ENCODE data around the gene CD274.
A peak's percentile ranks its signal among the peaks of the same experiment; 100 is the strongest.
"Not testable (repeated sequence)": the region's sequence is repeated elsewhere in the genome, so short reads cannot be mapped to it uniquely, and the experiment has no call there.

CD274 gene

DNA sequence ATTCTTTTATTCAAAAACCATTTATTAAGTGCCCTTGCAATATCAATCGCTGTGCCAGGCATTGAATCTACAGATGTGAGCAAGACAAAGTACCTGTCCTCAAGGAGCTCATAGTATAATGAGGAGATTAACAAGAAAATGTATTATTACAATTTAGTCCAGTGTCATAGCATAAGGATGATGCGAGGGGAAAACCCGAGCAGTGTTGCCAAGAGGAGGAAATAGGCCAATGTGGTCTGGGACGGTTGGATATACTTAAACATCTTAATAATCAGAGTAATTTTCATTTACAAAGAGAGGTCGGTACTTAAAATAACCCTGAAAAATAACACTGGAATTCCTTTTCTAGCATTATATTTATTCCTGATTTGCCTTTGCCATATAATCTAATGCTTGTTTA is 18.5 kb downstream of the CD274 start:
- DNase-seq = no peak

DNA sequence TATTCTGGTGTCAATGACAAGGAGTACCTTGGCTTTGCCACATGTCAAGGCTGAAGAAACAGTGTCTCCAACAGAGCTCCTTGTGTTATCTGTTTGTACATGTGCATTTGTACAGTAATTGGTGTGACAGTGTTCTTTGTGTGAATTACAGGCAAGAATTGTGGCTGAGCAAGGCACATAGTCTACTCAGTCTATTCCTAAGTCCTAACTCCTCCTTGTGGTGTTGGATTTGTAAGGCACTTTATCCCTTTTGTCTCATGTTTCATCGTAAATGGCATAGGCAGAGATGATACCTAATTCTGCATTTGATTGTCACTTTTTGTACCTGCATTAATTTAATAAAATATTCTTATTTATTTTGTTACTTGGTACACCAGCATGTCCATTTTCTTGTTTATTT is 19.8 kb downstream of the CD274 start:
- no peak for DNase-seq

DNA sequence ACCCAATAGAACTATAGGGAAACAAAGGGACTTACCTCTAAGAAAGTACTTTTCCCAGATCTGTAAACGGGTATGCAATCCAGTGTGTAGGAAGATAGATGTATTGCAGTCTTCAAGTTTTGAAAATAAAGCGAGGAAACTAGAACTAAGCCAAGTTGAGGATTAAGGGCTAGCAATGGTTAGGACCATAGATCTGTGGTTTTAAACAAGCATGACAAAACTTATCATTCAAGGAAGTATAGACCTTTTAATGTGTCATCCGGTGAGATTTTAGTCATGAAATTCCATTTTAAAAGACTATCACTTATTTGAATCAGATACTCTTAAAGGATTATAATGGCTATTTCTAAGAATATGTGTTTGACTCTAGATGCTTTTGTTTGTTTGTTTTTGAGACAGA is 20.5 kb downstream of the CD274 start:
- no peak for DNase-seq

DNA sequence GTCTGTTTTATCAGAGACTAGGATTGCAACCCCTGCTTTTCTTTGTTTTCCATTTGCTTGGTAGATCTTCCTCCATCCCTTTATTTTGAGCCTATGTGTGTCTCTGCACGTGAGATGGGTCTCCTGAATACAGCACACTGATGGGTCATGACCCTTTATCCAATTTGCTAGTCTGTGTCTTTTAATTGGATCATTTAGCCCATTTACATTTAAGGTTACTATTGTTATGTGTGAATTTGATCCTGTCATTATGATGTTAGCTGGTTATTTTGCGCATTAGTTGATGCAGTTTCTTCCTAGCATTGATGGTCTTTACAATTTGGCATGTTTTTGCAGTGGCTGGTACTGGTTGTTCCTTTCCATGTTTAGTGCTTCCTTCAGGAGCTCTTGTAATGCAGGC is 25.3 kb downstream of the CD274 start:
- DNase-seq = not testable (repeated sequence)

DNA sequence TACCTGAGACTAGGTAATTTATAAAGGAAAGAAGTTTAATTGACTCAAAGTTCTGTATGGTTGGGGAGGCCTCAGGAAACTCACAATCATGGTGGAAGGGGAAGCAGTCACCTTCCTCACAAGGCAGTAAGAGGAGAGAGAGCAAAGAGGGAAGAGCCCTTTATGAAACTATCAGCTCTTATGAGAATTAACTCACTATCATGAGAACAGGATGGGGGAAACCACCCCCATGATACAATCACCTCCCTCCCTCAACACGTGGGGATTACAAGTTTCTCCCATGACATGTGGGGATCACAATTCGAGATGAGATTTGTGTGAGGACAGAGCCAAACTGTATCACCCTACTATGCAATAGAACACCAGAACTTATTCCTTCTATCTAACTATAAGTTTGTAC is 27.9 kb downstream of the CD274 start:
- DNase-seq = peak; percentile 26

DNA sequence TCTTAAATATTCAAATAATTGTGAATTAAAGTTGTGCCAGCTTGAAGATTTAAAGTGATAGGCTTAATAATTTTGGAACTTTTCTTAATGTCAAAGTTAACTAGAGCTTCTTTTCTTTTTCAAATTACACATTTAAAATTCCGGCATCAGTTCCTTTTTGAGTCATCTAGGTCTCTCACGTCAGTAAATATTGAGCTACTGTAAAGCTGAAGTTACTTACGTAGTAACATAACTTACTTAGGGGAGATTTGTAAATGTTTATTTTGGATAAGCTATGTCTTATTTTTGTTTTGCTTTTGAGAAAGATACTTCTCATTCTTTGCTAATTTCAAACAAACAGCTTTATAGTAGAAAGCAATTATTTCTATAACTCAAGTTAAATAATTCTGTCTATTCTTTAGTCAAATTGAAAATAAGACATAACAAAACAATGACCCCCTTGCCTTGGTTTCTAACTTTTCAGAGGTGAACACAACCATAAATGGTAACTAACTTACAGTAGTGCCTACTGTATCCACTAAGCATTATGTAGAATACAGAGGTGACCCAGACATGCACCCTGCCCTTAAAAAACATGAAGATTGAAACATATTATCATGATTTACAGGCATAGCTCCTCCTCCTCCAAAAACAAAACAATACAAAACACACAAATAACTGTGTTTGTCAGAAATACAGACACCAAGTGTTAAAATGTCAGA is 29.8 kb downstream of the CD274 start:
- DNase-seq = no peak

DNA sequence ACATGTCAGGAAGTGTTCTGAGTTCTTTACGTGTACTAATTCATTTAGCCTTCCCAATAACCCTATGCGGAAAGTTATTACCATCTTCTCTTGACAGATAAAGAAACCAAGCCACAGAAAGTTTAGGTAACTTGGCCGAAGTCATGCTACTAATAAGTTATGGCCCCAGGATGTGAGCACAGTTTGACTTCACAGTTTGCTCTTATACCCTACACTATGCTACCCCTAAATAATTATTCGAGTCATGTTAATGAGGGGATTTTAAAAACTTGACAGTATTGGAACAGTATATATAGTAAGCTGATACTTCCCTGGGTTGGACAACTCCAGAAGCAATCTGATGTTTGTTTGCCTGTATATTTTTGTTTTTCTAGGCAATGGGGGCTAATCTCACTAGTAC is 30.6 kb downstream of the CD274 start:
- DNase-seq = no peak

DNA sequence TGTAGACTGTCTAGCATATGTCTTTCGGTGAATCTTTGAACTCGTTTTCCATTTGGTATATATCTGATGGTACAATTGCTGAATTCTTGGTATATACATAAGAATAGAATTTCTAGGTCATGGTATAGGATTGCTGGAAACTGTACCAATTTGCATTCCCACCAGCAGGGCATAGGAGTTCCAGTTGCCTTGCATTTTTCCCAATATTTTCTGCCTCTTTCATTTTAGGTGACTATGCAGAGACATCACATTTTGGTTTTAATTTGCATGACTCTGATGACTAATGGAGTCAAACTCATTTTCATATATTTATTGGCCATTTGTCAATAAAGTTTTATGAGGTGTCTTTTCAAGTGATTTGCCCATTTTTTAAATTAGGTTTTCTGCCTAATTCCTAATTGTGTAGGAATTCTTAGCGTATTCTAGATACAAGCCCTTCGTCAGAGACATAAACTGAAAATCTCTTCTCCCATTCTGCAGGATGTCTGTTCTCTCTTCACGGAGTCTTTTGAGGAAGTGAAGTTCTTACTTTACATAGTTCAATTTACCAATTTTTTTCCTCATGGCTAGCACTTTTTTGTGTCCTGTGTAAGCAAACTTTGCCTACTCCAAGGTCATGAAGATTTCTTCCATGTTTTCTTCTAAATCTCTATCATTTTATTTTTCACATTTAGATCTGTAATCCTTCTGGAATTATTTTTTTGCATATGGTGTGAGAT is 31.1 kb downstream of the CD274 start:
- DNase-seq = no peak

DNA sequence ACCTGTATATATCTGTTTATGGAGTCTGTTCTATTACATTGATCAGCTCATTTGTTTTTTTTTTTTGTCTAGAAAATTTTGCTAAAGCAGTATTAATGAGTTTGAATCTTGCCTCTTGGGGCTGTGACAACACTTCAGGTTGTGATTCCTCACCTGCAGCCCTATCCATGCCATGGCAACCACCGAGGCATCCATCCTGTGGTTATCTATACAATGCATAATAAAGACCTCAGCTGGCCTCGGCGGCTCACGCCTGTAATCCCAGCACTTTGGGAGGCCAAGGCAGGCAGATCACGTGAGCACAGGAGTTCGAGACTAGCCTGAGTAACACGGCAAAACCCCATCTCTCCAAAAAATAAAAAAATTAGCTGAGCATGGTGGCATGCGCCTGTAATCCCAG is 31.9 kb downstream of the CD274 start:
- no peak for DNase-seq

DNA sequence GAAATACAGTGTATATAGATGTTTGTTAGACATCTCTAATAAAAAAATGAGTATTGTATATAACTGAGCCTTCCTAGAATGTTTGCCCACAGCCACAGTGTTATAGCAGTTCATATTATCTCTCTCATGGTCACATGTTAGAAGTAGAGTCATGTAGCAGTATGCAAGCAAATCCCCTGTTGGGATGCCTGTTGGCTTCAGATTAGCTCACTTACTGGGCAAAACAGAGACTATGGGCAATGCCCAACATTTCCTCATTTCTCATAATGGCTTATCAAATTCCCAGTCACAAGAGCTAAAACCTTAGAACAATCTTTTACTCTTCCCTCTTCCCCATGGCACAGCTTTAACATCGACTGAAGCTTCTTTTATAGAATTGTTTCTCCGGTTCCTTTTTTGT is 33.0 kb downstream of the CD274 start:
- DNase-seq = no peak

DNA sequence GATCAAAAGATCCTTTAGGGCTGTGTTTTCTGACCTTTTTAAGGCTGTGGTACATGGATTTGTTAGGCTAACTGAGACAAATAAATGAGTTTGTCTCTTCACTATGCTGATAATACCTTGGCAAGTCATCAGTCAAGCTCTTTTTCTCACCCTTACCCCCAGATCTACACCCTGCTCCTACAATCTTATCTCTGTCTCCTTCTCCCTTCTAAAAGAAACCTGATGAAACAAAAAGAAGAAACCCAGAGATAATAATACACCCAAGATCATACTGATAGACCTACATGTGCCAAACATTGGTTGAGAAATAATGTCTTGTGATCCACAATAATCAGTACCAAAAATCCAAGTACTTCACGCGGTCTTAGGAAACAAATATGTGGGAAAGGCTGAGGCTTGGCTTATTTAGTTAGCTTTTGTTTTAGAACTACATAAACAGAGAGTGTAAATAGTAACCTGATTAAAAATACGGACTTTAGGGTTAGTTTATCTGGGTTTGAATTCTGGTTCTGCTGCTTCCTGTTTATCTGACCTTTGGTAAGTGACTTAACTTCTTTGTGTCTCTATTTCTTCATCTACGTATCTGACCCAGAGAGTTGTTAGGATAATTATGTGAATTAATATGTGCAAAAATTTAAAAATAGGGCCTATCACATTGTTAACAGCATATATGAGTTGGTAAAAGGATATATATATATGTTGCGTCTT is 35.2 kb downstream of the CD274 start:
- DNase-seq = no peak

DNA sequence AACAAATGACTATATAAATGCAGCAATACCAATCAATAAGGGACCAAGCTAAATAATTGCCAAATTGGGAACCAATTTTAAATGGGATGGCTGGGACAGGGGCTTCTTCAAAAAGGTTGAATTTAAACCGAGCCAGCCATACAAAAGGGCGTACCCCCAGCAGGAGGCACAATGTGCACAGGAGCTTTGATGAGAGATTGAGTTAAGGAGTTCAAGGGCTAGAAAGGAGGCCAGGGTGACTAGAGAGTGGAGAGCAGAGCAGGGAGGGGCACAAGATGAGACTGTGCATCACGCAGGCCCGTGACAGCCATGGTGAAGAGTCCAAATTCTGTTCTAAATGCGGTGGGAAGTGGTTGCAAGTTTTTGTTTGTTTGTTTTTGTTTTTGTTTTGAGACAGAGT is 36.6 kb downstream of the CD274 start:
- DNase-seq = no peak

DNA sequence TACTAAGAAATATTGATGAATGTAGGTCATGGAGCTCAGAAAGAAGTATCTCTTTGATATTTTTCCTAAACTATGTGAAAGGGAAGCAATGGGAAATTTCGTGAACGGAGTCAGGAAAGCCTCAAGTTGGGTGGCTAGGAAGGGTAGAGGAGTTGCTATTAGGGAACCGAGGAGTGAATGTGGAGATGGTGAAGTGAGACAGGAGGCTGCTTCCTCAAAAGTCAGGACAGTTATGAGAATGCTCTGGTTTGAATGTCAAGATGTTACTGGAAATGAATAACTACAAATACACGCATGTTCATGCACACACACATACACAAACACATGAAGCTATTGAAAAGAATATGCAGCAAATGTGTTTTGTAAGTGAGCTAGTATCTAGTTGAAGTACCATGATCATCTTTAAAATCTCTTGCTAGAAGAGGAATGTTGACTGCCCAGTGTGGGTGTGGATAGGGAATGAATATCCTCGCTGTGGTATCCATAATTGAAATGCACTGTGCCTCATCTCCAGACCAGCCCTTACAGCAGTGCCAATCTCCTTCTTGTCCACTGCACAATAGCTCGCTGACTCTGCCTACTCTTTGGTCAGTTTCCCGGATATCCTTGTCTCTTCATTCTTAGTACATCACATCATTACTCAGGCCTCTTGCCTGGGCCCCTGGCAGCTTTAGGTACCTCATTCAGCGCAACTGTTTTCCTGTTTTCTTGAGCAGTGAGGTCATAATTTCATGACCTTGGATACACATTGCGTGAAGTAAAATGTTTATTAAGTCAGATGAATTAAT is 38.1 kb downstream of the CD274 start:
- DNase-seq = no peak

DNA sequence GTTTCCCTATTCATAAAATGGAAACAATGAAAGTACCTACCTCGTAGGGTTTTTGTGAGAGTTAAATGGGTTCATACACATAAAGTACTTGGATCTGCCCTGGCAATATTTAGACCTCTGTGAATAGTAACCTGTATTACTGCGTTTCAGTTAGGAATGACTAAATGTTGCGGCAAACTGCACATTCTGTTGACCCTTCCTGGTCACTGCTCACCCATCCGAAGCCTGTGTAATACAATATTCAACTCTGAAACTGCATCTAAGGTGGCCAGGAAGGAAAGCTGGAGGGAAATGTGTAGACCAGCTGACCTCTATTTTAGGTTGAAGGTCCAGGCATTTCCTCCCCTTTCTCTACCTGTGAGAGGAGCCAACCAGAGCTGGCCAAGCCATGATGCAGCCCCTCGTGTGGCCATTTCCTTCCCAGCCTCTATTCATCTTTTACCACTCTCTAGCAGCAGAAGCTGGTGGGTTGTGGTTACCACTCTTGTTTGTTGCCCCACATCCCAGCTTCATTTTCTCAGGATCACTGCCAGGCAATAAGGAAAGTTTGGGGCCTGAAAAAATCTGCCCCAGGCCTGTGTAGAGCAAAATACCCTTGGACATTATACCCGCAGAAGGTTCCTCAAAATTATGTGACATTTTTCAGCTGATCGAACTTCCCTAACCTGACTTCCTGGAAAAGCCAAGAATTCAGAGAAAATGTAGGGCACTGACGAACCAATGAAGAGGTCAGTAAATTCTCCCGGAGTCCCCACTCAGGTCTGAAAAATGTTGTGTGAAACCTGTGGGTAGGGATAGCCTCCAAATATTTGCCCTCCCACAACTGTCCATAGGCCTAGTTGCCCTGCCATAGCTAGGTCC is 39.5 kb downstream of the CD274 start:
- no peak for DNase-seq

DNA sequence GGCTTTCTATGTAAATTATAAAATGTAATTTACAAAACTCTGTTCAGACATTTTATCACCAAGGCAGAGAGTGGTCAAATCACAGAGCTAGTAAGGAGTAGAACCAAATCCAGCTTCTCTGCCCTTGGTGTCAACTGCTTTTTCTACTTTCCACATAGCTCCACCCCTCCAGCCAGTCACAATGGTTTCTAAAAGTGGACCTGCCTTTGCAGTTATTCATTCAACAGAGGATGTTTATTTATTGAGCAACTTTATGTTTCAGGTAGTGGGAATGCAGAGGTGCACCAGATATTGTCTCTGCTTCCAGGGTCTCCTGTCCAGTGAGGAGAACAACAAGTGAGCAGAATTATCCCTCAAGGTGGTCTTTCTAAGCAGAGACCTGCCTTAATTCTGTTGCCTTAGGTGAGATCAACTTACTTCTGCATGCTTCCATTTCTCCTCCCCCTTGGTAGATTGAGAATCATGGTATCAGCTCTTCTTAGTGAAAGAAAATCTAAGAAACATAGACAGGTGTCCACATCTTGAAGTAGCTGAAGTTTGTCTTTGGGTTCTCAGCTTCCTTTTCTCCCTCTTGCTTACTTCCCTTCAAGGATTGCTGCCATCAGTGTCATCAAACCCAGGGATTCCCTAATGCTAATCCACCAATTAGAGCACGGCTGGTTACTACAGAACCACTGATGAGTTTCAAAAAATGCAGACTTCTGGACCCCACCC is 42.8 kb downstream of the CD274 start:
- DNase-seq = no peak

DNA sequence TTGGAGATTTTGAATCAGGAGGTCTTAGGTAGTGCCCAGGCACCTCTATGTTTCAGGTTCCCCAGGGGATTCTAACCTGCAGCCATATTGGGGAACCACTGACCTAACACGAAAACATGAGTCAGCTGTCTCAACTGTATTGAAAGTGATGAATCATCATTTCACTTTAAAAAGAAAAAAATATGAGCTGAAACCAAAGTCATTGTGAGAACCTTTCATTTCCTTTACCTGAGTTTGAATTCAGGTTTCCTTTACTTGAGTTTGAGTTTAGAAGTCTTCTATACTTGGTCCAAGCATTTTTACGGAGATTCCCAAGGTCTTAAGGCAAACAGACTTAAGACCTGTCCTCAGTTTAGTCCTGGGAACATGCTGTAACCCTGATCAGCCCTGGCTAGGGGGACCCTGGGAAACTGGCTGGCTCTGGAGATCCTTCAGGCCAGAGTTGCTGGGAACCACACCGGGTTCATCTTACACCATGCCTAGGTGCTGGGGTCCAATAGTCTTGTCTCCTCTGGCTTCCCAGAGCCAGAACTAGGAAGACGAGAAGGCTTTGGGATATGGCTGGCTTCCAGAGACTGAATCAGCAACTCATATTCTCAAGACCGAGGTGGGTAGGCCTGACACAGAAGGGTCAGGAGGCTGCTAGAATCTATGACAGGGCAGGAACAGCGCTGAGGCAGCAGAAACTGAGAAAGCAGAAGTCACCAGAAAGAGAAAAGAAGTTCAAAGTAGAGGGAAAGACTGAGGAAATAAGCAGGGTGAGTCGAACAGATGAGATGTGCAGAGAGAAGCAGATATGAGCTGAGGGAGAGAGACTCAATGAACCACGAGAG is 43.6 kb downstream of the CD274 start:
- DNase-seq = peak; percentile 39

DNA sequence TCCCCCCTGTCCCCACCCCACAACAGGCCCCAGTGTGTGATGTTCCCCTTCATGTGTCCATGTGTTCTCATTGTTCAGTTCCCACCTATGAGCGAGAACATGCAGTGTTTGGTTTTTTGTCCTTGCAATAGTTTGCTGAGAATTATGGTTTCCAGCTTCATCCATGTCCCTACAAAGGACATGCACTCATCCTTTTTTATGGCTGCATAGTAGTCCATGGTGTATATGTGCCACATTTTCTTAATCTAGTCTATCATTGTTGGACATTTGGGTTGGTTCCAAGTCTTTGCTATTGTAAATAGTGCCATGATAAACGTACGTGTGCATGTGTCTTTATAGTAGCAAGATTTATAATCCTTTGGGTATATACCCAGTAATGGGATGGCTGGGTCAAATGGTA is 44.4 kb downstream of the CD274 start:
- DNase-seq = not testable (repeated sequence)

DNA sequence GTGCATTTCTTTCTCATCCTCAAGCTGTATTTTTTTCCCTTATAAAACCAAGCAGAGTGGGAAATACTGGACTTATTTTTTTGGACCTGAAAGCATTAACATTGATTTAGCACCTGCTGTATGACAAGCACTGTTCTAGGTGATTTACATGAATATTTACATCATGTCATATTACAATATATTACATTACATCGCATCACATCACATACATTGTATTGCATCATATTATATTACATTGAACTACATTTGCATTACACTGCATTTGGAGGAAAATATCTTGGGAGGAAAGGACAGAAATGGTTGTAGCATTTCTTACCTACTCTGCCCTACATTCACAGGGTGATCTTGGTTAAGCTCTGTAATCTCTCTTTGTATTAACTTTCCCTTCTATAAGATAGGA is 48.8 kb downstream of the CD274 start:
- no peak for DNase-seq

DNA sequence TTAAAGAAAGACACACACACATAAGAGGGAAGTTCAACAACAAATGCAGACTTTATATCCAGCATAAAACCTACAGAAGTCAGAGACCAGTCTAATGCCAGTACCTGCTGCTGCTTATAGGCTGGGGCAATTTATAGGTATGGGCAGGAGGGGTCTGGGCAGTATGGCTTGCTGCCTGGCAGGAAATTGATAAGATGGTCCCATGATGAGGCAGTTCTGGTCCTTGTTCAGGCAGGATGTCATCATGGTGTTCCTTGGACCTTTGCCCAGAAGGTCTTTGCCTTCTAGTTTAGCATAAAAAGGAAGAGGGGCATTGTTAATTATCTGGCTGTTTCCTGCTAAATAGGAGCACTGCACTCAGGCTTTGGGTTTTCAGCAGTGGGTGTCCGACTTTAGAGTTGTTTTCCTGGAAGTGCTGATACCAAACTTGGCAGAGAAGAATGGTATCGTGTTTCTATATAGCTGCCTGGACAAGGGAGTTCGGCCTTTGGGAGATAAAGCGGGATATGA is 49.6 kb downstream of the CD274 start:
- DNase-seq = no peak

DNA sequence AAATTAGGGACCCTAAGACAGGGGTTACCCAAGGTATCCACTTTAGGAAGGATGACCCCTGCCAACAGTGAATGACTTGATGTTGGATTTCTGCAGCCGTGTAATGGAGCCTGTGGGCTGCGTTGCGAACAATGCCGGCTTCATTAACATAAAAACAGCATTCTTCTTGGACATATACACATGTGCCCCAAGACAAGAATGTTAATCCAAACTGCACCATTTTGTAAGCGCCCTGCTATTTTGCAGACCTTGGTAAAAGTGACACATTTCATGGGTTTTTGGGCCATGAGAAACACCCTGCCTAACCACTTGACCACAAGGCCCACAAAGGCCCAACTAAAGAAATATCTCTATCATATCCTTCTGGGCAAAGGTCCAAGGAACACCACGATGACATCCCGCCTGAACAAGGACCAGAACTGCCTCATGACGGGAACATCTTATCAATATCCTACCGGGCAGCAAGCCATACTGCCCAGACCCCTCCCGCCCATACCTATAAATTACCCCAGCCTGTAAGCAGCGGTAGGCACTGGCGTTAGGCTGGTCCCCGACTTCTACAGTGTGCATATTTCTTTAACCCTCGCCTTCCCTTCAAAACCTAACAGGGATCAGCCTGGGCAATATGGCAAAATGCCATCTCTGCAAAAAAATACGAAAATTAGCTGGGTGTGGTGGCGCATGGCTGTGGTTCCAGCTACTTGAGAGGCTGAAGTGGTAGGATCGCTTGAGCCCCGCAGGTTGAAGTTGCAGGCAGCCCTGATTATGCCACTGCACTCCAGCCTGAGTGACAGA is 50.3 kb downstream of the CD274 start:
- no peak for DNase-seq
